Esophagus squamous epithelium (tissue), 5 donors: ENCODE data around the gene PARD3. TPM values are rescaled to one million over a fixed set of nuclear protein-coding genes. Genes with fewer than 3 reads are reported as not detected.

Experiments
- DNase-seq: peaks from one replicate; lab custom pipeline; 2025; lab: John Stamatoyannopoulos, UW
- H3K27ac ChIP-seq, 4 donors: fragments of 200-600 bp; sonication (generic); one replicate each; pipeline ENCODE4 v1.5.1; 2016 to 2019; ENCODE audit warnings: mild to moderate bottlenecking in 1 of 4
- H3K27me3 ChIP-seq, 4 donors: fragments of 200-600 bp; sonication (generic); 1 replicate in 3 of 4; 2 replicates in 1 of 4; pipeline versions ENCODE4 v1.5.1 to v1.6.0; 2017 to 2021; ENCODE audit warnings: antibody characterized with exemption in 1 of 4
- H3K36me3 ChIP-seq, 3 donors: fragments of 200-600 bp; sonication (generic); one replicate each; pipeline ENCODE4 v1.5.1; 2016 to 2019
- H3K4me1 ChIP-seq, 3 donors: fragments of 200-600 bp; sonication (generic); one replicate each; pipeline ENCODE4 v1.5.1; 2017 to 2019
- H3K4me3 ChIP-seq, 4 donors: fragments of 200-600 bp; sonication (generic); 1 replicate in 3 of 4; 2 replicates in 1 of 4; pipeline ENCODE4 v1.5.1; 2016 to 2019; ENCODE audit warnings: mild to moderate bottlenecking in 2 of 4, moderate library complexity in 1 of 4
- H3K9me3 ChIP-seq, 3 donors: fragments of 200-600 bp; sonication (generic); one replicate each; pipeline ENCODE4 v1.5.1; 2016 to 2019
- POLR2A ChIP-seq, 4 donors: fragments of 450-650 bp; IDR thresholded peaks; one replicate each; pipeline ENCODE4 v1.6.1; 2017; ENCODE audit warnings: antibody characterized with exemption in 4 of 4, mild to moderate bottlenecking in 4 of 4, moderate library complexity in 3 of 4
- WGBS, 2 donors: methylation state at CpG; one replicate each; pipeline ENCODE4 v1.1.5; 2018; 5-methylcytosine and 5-hydroxymethylcytosine counted together
- intact Hi-C: fragments of 100-400 bp; cut with DNase I; formaldehyde crosslinking; loops from one replicate; pipeline ENCODE4 v1.15.0; 2022
- total RNA-seq, 4 donors: library from RNA; depleted of rRNA; stranded (reverse); fragments of >200 nt; gene quantifications; one replicate each; pipeline ENCODE4 v1.1.0, GENCODE V29; 2016
- TF ChIP-seq, protein P1 (sequence below), 6 experiments: fragments of 450-650 bp in 4 of 6; fragments of 200-600 bp in 2 of 6; sonication (generic) in 2 of 6; IDR thresholded peaks; one replicate each; pipeline ENCODE4 v1.5.1; 2016 to 2019; ENCODE audit warnings: antibody characterized with exemption in 6 of 6, mild to moderate bottlenecking in 4 of 6, moderate library complexity in 4 of 6
- donor health status: DM: yes; HTN: yes; CAD: no.

The PARD3 gene
- total RNA-seq, 4 donors from 2014 or later = 57.3 to 114 (median 81.7) TPM

- DNase-seq = no peak
- WGBS, 2 donors = 48 to 55% methylated on average over 3 of the region's 3 CpGs
- TF ChIP-seq, protein P1, sequence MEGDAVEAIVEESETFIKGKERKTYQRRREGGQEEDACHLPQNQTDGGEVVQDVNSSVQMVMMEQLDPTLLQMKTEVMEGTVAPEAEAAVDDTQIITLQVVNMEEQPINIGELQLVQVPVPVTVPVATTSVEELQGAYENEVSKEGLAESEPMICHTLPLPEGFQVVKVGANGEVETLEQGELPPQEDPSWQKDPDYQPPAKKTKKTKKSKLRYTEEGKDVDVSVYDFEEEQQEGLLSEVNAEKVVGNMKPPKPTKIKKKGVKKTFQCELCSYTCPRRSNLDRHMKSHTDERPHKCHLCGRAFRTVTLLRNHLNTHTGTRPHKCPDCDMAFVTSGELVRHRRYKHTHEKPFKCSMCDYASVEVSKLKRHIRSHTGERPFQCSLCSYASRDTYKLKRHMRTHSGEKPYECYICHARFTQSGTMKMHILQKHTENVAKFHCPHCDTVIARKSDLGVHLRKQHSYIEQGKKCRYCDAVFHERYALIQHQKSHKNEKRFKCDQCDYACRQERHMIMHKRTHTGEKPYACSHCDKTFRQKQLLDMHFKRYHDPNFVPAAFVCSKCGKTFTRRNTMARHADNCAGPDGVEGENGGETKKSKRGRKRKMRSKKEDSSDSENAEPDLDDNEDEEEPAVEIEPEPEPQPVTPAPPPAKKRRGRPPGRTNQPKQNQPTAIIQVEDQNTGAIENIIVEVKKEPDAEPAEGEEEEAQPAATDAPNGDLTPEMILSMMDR (IDR thresholded peaks at IDR 0.05) = no peak
- TF ChIP-seq POLR2A (IDR thresholded peaks at IDR 0.05) = no peak
- H3K4me3 ChIP-seq = no peak overlapping the region
- no peaks in the 10 kb centered on the region for H3K9me3 ChIP-seq
- H3K4me1 ChIP-seq = peaks cover 0 to 12% (median 0%) of the 10 kb centered on the region in 3 donors
- H3K27ac ChIP-seq = no peak overlapping the region
- no peaks in the 10 kb centered on the region for H3K27me3 ChIP-seq
- H3K36me3 ChIP-seq = no peaks in the 10 kb centered on the region
- intact Hi-C loops = no loop called here
Measured at GRCh38 chr10:34507217-34507616, 307.9 kb downstream of the PARD3 start.

DNA sequence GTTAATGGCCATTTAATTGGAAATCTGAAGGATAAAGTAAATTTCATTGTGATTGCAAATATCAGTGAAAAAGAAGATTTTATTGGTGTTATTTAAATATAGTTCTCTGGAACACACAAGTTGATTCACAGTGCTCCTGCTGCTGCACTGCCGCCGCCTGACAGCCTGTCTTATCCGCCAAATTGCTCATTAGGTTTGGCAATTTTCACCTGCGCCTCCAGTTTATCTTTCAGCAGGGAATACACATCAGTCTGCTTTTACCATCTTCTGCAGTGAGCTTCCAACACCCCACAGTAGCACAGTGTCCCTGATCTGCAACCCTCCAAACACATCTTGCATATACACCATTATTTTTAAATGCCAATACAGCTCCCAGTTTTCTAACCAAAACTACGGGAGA is 308.3 kb downstream of the PARD3 start:
- Histone ChIP-seq H3K27ac (no peak overlapping the region), H3K9me3 (no peaks in the 10 kb centered on the region), H3K4me1 (peaks cover 0 to 12% (median 0%) of the 10 kb centered on the region in 3 donors), H3K27me3 (no peaks in the 10 kb centered on the region), H3K4me3 (no peak overlapping the region), H3K36me3 (no peaks in the 10 kb centered on the region)
- DNase-seq = no peak
- intact Hi-C loops = no loop called here
- TF ChIP-seq, protein P1 (IDR thresholded peaks at IDR 0.05) = no peak
- TF ChIP-seq POLR2A (IDR thresholded peaks at IDR 0.05) = no peak
- 86 to 89% methylated on average over 5 of the region's 5 CpGs for WGBS, 2 donors

DNA sequence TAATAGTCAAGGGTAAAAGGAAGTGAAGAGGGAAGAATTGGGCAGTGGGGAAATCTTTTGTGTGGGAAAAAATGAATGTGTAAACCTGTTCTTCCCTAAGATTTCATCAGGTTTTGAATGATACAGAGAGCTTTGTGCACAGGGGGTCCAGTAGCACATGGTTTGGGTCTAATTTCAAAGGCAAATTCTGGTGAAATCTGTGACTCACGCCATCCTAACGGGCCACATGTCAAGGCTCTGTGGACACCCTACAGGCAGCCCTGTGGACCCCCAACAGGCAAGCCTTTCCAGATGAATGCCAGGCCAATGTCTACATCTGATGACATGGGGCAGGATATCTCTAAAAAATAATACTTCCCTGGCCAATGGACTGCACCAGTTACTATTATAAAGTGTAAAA is 309.8 kb downstream of the PARD3 start:
- peaks cover 0 to 5% (median 0%) of the 10 kb centered on the region in 3 donors for H3K36me3 ChIP-seq
- no peaks in the 10 kb centered on the region for H3K9me3 ChIP-seq
- H3K4me1 ChIP-seq = peaks cover 0 to 12% (median 0%) of the 10 kb centered on the region in 3 donors
- WGBS, 2 donors = 78 to 100% methylated on average over 1 to 2 of the region's 2 CpGs
- intact Hi-C loops = no loop called here
- DNase-seq = no peak
- no peaks in the 10 kb centered on the region for H3K27me3 ChIP-seq
- no peak overlapping the region for H3K27ac ChIP-seq
- no peak overlapping the region for H3K4me3 ChIP-seq
- TF ChIP-seq, protein P1 (IDR thresholded peaks at IDR 0.05) = no peak
- no peak for TF ChIP-seq POLR2A (IDR thresholded peaks at IDR 0.05)

DNA sequence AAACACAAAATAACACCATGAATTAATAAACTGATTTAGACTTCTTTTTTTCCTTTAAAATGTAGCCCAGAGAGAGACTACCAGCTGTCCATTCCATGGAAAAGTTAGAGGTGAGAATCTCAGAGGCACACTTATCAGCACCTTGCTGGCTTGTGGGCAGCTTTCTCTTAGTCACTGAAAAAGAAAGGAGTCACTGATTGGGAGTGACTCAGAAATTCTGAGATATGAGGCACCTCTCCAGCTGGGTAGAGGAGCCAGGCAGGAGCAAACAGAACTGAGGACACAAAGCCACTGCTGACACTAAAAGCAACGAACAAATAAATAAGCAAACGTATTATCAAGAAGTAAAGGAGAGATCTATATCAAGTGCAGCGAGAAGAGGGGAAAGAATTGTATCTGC is 310.6 kb downstream of the PARD3 start:
- no peak for DNase-seq
- Histone ChIP-seq H3K9me3 (no peaks in the 10 kb centered on the region), H3K4me3 (no peak overlapping the region), H3K36me3 (peaks cover 0 to 5% (median 0%) of the 10 kb centered on the region in 3 donors), H3K4me1 (peaks cover 0 to 12% (median 0%) of the 10 kb centered on the region in 3 donors), H3K27ac (no peak overlapping the region), H3K27me3 (no peaks in the 10 kb centered on the region)
- TF ChIP-seq, protein P1 (IDR thresholded peaks at IDR 0.05) = no peak
- TF ChIP-seq POLR2A (IDR thresholded peaks at IDR 0.05) = no peak
- intact Hi-C loops = no loop called here
- 28 to 41% methylated on average over 3 of the region's 3 CpGs for WGBS, 2 donors

DNA sequence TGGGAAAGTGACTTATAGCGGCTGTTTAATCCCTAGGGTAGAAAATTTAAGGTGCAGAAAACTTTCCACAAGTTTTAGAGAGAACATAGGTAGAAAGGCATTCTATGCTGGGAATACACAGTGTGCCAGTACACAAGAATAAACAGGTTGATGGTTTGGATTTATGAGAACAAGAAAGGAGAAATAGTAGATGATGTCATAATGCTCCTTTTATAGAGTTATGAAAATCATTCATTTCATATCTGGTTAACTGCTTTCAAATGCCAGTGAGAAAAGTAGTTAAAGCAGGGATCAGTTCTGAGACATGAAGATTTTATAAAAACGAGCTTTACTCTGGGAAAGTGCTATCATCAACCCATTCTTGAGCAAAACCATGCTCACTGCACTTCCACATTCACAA is 311.4 kb downstream of the PARD3 start:
- TF ChIP-seq, protein P1 (IDR thresholded peaks at IDR 0.05) = no peak
- TF ChIP-seq POLR2A (IDR thresholded peaks at IDR 0.05) = no peak
- peaks cover 0 to 12% (median 0%) of the 10 kb centered on the region in 3 donors for H3K4me1 ChIP-seq
- peaks cover 0 to 5% (median 0%) of the 10 kb centered on the region in 3 donors for H3K36me3 ChIP-seq
- no peak overlapping the region for H3K4me3 ChIP-seq
- 80 to 87% methylated on average over 2 of the region's 2 CpGs for WGBS, 2 donors
- DNase-seq = no peak
- H3K27me3 ChIP-seq = no peaks in the 10 kb centered on the region
- intact Hi-C loops = no loop called here
- H3K9me3 ChIP-seq = no peaks in the 10 kb centered on the region
- no peak overlapping the region for H3K27ac ChIP-seq
